Adrenal gland (tissue), 5 donors: ENCODE measurements around the gene RNF212.

Experiments
- CTCF ChIP-seq, 6 experiments: fragments of 450-650 bp in 4 of 6; fragments of 200-600 bp in 2 of 6; sonication (generic) in 1 of 6; IDR thresholded peaks; 1 replicate in 5 of 6; 2 replicates in 1 of 6; pipeline versions ENCODE4 v1.5.1 to v1.8.0; 2016 to 2021; ENCODE audit warnings: antibody characterized with exemption in 6 of 6, mild to moderate bottlenecking in 2 of 6, moderate library complexity in 1 of 6
- POLR2A ChIP-seq, 2 donors: fragments of 450-650 bp; IDR thresholded peaks; one replicate each; pipeline ENCODE4 v1.6.1; 2017; ENCODE audit warnings: antibody characterized with exemption in 2 of 2, mild to moderate bottlenecking in 2 of 2, moderate library complexity in 1 of 2
- donor health status: DM: no; HTN: no; CAD: no.

- TF ChIP-seq POLR2A (IDR thresholded peaks at IDR 0.05) = no peak
- no peak for TF ChIP-seq CTCF (IDR thresholded peaks at IDR 0.05)
Observed at GRCh38 chr4:1155314-1155713, 42.0 kb upstream of the RNF212 start.
